Upper lobe of right lung (tissue), 1 donor: ENCODE data around the gene UBQLN4. TPM values are rescaled to one million over a fixed set of nuclear protein-coding genes. Genes with fewer than 3 reads are reported as not detected.

ENCODE experiments used
- ATAC-seq: fragments of 200-7000 bp; cut with Tn5 transposase; one replicate; pipeline ENCODE4 v1.9.1; 2020; ENCODE audit warnings: mild to moderate bottlenecking, moderate library complexity
- DNase-seq: peaks from one replicate; pipeline ENCODE4 v3.0.0-alpha.2; 2020
- H3K27ac ChIP-seq: fragments of 200-600 bp; one replicate; pipeline ENCODE4 v1.8.0; 2022
- H3K27me3 ChIP-seq: fragments of 200-600 bp; one replicate; pipeline ENCODE4 v1.8.0; 2022; ENCODE audit warnings: mild to moderate bottlenecking
- H3K36me3 ChIP-seq: fragments of 200-600 bp; one replicate; pipeline ENCODE4 v1.8.0; 2022
- H3K4me1 ChIP-seq: fragments of 200-600 bp; one replicate; pipeline ENCODE4 v1.8.0; 2022
- H3K4me3 ChIP-seq: fragments of 200-600 bp; one replicate; pipeline ENCODE4 v1.8.0; 2022; ENCODE audit warnings: mild to moderate bottlenecking
- H3K9me3 ChIP-seq: fragments of 200-600 bp; one replicate; pipeline ENCODE4 v1.8.0; 2022
- intact Hi-C: fragments of 100-400 bp; cut with DNase I; formaldehyde crosslinking; loops from one replicate; pipeline ENCODE4 v1.11.0; 2022
- total RNA-seq: library from RNA; stranded (reverse); fragmentation: NEBNext Ultra II Directional; extraction: Animal tissue kit (Norgen Biotek cat#: 25700); gene quantifications from one replicate; pipeline ENCODE4 v1.2.1, GENCODE V29; 2021
- TF ChIP-seq, protein P1 (sequence below): fragments of 200-600 bp; IDR thresholded peaks from one replicate; pipeline ENCODE4 v1.8.0; 2022; ENCODE audit warnings: antibody characterized with exemption
- donor health status: DM: no; HTN: yes; CAD: no; lungs with severe emphysema.

Gene UBQLN4
- total RNA-seq, 1 donor from 2014 or later, result 37.0 TPM

DNA sequence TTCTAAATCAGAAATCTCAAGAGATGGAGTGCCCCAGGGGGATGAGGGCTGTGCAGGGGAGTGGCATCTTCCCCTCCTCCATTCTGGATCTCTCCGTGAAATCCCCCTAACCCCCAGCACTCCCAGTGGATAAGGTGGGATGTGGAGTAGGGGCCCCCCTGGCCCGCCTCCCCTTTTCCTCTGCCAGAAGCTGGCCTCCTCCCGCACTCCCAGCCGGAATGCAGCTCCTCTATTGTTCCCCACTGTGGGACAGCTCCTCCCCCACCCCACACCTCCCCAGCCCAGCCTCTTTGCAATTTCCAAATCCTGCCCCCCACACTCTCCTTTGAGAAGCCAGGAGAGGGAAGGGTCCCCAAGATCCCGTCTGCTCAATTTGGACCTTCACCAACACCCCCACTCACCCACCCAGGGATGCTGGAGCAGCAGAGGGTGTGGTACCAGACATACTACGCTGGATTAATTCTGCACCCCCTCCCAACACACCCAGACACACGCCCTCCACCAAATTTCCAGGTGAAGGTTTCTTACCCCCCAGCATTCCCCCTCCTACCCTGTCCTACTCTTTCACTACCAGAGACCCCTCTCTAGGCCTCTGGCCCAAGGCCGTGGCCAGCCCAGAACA is 26.8 kb upstream of the UBQLN4 start:
- Histone ChIP-seq H3K36me3 (no peaks in the 10 kb centered on the region), H3K4me1 (peaks cover 27% of the 10 kb centered on the region), H3K4me3 (no peak overlapping the region), H3K27ac (no peak overlapping the region), H3K9me3 (no peaks in the 10 kb centered on the region), H3K27me3 (no peaks in the 10 kb centered on the region)
- DNase-seq (no peak), ATAC-seq (no peak)
- TF ChIP-seq, protein P1, sequence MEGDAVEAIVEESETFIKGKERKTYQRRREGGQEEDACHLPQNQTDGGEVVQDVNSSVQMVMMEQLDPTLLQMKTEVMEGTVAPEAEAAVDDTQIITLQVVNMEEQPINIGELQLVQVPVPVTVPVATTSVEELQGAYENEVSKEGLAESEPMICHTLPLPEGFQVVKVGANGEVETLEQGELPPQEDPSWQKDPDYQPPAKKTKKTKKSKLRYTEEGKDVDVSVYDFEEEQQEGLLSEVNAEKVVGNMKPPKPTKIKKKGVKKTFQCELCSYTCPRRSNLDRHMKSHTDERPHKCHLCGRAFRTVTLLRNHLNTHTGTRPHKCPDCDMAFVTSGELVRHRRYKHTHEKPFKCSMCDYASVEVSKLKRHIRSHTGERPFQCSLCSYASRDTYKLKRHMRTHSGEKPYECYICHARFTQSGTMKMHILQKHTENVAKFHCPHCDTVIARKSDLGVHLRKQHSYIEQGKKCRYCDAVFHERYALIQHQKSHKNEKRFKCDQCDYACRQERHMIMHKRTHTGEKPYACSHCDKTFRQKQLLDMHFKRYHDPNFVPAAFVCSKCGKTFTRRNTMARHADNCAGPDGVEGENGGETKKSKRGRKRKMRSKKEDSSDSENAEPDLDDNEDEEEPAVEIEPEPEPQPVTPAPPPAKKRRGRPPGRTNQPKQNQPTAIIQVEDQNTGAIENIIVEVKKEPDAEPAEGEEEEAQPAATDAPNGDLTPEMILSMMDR, result no peak
- intact Hi-C loops, result no loop called here

DNA sequence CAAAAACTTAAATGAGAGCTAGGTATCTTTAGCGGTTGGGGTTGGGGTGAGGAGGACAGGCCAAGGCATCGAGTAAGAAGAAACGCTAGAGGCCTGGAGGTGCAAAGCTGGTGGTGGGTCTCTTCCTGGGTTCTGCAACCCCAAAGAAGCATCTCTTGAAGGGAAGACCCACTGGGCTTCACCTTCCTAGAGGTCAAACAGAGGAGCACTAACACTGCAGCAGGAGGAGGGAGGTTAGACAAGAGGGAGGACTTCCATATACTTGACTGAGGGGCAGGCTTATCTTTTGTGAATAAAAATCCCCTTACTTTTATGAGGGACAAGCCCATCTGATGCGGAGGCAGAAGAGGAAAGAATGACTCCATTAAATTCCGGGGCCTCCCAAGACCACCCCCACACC is 26.2 kb upstream of the UBQLN4 start:
- ATAC-seq (no peak), DNase-seq (no peak)
- Histone ChIP-seq H3K36me3 (no peaks in the 10 kb centered on the region), H3K4me1 (peaks cover 29% of the 10 kb centered on the region), H3K27ac (no peak overlapping the region), H3K27me3 (no peaks in the 10 kb centered on the region), H3K9me3 (no peaks in the 10 kb centered on the region), H3K4me3 (no peak overlapping the region)
- intact Hi-C loops, result no loop called here
- TF ChIP-seq, protein P1, result no peak

DNA sequence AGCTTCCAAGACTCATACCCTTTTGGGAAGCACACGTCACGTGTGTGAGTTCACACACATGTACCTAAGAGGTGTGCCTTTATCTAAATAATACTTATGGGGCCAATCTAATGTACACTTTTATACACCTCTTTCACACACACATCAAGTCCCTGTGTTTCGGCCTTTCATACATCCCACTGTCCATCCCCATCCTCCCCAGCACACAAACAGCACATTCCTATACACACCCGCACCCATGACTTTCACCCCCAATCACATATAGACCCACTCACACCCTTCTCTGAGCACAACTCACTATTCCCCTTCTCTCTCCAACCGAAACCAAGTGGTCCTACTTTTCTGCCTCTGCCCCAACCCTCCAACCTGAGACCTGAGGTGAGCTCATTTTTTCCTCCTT is 25.1 kb upstream of the UBQLN4 start:
- Histone ChIP-seq H3K27me3 (no peaks in the 10 kb centered on the region), H3K9me3 (no peaks in the 10 kb centered on the region), H3K27ac (no peak overlapping the region), H3K4me1 (peaks cover 26% of the 10 kb centered on the region), H3K36me3 (no peaks in the 10 kb centered on the region), H3K4me3 (no peak overlapping the region)
- intact Hi-C loops, result no loop called here
- no peak for ATAC-seq
- TF ChIP-seq, protein P1, result no peak
- DNase-seq, result no peak

DNA sequence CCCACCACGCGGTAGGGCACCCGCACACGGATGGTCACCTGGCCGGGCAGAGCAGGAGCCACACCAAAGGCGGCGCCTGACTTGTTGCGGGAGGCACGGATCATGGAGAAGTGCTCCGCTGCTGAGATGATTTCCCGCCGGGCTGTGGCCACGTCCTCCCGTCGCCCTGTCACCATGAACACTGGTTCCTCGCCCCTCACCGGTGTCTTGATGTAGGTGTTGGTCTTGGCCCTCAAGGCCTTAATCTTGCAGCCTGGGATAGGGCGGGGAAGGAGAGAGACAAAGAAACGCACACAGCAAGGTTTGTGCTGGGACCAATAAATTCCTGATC is 23.8 kb upstream of the UBQLN4 start:
- Histone ChIP-seq H3K9me3 (no peaks in the 10 kb centered on the region), H3K27ac (peak overlapping the region; percentile 36), H3K4me1 (peaks cover 17% of the 10 kb centered on the region), H3K27me3 (no peaks in the 10 kb centered on the region), H3K4me3 (no peak overlapping the region), H3K36me3 (no peaks in the 10 kb centered on the region)
- ATAC-seq (no peak), DNase-seq (no peak)
- TF ChIP-seq, protein P1, result no peak
- intact Hi-C loops, result no loop called here

DNA sequence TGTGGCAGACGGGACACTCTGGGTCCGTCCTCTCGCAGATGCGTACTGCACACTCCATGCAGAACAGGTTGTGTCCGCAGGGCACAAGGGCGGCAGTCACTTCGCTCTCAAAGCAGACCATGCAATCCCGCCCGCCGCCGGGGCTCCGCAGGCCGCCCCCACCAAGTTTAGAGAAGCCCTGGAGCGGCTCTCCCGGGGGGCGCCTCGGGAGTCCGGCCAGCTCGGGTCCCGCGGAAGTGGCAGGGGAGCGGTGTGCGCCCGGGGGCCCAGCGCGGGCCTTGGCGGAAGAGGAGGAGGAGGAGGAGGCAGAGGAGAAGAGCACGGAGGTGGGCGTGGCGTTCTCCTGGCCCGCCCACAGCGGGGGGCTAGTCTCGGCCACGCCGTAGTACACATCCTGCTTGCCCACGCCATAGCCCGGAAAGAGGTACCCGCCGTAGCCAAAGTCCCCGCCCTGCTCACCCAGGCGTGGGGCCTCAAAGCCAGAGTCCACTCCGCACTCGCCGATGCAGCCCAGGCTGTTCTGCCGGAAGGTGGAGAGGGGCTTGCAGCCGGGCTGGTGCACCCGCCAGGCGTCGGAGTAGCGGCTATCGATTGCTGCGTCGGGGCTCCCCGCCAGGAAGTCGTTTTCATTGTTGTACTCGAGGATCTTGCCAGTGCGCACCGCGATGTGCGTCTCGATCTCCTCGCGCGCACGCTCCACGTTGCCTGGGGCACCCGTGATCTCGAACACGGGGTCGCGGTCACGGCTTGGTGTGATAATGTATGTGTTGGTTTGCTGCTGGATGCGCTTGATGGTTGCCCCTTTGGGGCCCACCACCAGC is 23.2 kb upstream of the UBQLN4 start:
- Histone ChIP-seq H3K9me3 (no peaks in the 10 kb centered on the region), H3K27me3 (no peaks in the 10 kb centered on the region), H3K27ac (peak overlapping the region; percentile 36), H3K4me1 (peaks cover 14% of the 10 kb centered on the region), H3K4me3 (peak overlapping the region; percentile 54), H3K36me3 (no peaks in the 10 kb centered on the region)
- intact Hi-C loops, result no loop called here
- peak; percentile 77 for ATAC-seq
- TF ChIP-seq, protein P1, result no peak
- peak; percentile 74 for DNase-seq
